ENCODE results near the gene CAPSL. TPM values are rescaled to one million over a fixed set of nuclear protein-coding genes. Genes with fewer than 3 reads are reported as not detected.

The CAPSL gene
- total RNA-seq, 1 donor from 2014 or later: not detected

- Mint-ChIP-seq H3K9me3 (ENCODE audit: unreplicated experiment) (no peaks in the 10 kb centered on the region), H3K36me3 (ENCODE audit: unreplicated experiment) (no peaks in the 10 kb centered on the region), H3K27ac (ENCODE audit: unreplicated experiment) (no peak overlapping the region), H3K4me1 (ENCODE audit: low read depth, unreplicated experiment) (no peaks in the 10 kb centered on the region), H3K4me3 (ENCODE audit: unreplicated experiment) (no peak overlapping the region), H3K27me3 (ENCODE audit: unreplicated experiment) (peaks cover 2% of the 10 kb centered on the region)
- TF ChIP-seq, protein P1, sequence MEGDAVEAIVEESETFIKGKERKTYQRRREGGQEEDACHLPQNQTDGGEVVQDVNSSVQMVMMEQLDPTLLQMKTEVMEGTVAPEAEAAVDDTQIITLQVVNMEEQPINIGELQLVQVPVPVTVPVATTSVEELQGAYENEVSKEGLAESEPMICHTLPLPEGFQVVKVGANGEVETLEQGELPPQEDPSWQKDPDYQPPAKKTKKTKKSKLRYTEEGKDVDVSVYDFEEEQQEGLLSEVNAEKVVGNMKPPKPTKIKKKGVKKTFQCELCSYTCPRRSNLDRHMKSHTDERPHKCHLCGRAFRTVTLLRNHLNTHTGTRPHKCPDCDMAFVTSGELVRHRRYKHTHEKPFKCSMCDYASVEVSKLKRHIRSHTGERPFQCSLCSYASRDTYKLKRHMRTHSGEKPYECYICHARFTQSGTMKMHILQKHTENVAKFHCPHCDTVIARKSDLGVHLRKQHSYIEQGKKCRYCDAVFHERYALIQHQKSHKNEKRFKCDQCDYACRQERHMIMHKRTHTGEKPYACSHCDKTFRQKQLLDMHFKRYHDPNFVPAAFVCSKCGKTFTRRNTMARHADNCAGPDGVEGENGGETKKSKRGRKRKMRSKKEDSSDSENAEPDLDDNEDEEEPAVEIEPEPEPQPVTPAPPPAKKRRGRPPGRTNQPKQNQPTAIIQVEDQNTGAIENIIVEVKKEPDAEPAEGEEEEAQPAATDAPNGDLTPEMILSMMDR (IDR thresholded peaks at IDR 0.05; ENCODE audit: partially characterized antibody, unreplicated experiment): no peak
- DNase-seq: no peak
Measured at GRCh38 chr5:35890021-35891020, 48.1 kb downstream of the CAPSL start.

DNA sequence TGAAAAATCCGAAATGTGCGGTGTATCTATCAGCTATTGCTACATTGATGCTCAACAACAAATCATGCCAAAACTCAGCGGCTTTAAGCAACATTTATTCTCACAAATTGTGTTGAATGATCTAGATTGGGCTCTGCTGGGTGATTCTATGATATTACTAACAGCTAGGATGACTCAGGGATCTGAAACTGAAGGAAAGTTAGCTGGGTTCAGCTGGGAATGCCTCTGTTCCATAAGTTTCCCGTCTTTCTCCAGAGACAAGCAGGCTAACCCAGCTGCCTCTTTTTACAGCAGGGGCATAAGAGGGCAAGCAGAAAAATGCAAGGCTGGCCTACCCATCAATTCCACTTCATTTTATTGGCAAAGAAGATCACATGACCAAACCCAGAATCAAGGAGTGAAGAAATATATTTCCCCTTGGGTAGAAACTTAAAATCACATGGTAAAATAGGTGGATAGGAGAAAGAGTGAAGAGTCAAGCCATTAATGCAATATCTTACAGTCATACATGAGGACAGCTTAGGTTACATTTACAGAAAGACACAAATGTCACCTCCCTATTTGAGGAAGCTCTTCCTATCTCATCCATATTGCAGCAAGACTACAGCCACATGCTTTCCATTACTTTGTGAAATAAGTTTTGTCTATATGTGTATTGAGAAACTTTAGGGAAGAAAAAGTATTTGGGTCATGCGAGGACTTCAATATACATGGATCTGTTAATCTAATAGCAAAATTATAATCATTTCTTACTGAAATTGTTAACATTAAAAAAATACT, 50.9 kb downstream of the CAPSL start:
- Mint-ChIP-seq H3K27ac (ENCODE audit: unreplicated experiment) (no peak overlapping the region), H3K36me3 (ENCODE audit: unreplicated experiment) (no peaks in the 10 kb centered on the region), H3K9me3 (ENCODE audit: unreplicated experiment) (no peaks in the 10 kb centered on the region), H3K27me3 (ENCODE audit: unreplicated experiment) (peaks cover 2% of the 10 kb centered on the region), H3K4me3 (ENCODE audit: unreplicated experiment) (no peak overlapping the region), H3K4me1 (ENCODE audit: low read depth, unreplicated experiment) (no peaks in the 10 kb centered on the region)
- TF ChIP-seq, protein P1 (IDR thresholded peaks at IDR 0.05; ENCODE audit: partially characterized antibody, unreplicated experiment): no peak
- DNase-seq: no peak

GRCh38 chr5:35886381-35886780, 52.0 kb downstream of the CAPSL start:
- H3K4me1 Mint-ChIP-seq (ENCODE audit: low read depth, unreplicated experiment): no peaks in the 10 kb centered on the region
- H3K36me3 Mint-ChIP-seq (ENCODE audit: unreplicated experiment): no peaks in the 10 kb centered on the region
- DNase-seq: no peak
- no peaks in the 10 kb centered on the region for H3K27me3 Mint-ChIP-seq (ENCODE audit: unreplicated experiment)
- TF ChIP-seq, protein P1 (IDR thresholded peaks at IDR 0.05; ENCODE audit: partially characterized antibody, unreplicated experiment): no peak
- H3K9me3 Mint-ChIP-seq (ENCODE audit: unreplicated experiment): no peaks in the 10 kb centered on the region
- H3K4me3 Mint-ChIP-seq (ENCODE audit: unreplicated experiment): no peak overlapping the region
- no peak overlapping the region for H3K27ac Mint-ChIP-seq (ENCODE audit: unreplicated experiment)

DNA sequence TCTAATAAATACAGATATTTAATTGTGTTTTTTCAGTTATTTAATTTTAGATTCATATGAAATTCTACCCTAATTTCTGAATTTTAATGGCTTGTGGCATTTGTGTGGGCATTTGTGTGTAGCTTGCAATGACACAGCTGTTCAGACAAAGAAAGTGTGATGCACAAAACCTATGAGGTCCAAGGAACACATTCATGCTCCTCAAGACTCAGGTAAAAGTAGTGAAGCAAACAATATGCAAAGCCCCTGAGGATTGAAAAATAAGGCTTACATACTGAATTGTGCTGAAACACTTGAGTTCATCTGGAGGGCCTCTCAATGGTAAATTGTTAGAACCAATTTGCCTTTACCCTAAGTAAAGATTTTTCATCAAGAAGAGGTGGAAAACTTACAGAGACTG, 53.6 kb downstream of the CAPSL start:
- Mint-ChIP-seq H3K27me3 (ENCODE audit: unreplicated experiment) (no peaks in the 10 kb centered on the region), H3K4me1 (ENCODE audit: low read depth, unreplicated experiment) (no peaks in the 10 kb centered on the region), H3K9me3 (ENCODE audit: unreplicated experiment) (no peaks in the 10 kb centered on the region), H3K36me3 (ENCODE audit: unreplicated experiment) (no peaks in the 10 kb centered on the region), H3K4me3 (ENCODE audit: unreplicated experiment) (no peak overlapping the region), H3K27ac (ENCODE audit: unreplicated experiment) (no peak overlapping the region)
- no peak for DNase-seq
- TF ChIP-seq, protein P1 (IDR thresholded peaks at IDR 0.05; ENCODE audit: partially characterized antibody, unreplicated experiment): no peak
